ENCODE measurements around the gene NBAS.

The NBAS gene

DNA sequence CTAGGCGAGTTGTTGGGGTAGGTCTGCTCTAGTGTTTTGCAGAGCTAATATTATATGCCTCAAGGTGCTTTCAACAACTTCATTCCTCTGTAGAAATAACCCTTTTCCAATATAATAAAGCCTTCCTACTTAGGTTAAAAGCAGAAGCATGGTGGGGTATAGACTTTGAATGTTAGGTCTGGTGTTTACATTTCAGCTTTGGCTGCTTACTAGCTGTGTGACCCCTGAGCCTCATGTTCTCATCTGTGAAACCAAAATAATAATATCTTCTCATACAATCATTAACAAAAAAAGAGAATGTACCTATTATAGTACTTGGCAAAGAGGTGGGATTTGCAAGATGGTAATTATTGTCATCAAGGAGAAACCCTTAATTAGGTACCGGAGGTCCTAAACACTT, 386.6 kb downstream of the NBAS start:
- Histone ChIP-seq H3K79me2 (ENCODE audit: insufficient read depth, low read length) (no peaks in the 10 kb centered on the region), H3K9me3 (ENCODE audit: insufficient read depth, low read length) (no peaks in the 10 kb centered on the region), H3K4me3 (ENCODE audit: insufficient read depth, low read length, poor library complexity, severe bottlenecking) (no peak overlapping the region), H3K36me3 (ENCODE audit: low read length) (no peaks in the 10 kb centered on the region), H3K9me2 (replicated peaks; ENCODE audit: insufficient read depth, low read length) (no peaks in the 10 kb centered on the region), H3K27ac (ENCODE audit: low read depth, low read length) (no peak overlapping the region), H3F3A (ENCODE audit: insufficient read depth) (no peaks in the 10 kb centered on the region), H2AFZ (ENCODE audit: low read depth, low read length, severe bottlenecking) (no peak overlapping the region), H3K27me3 (ENCODE audit: low read length) (no peaks in the 10 kb centered on the region), H3K4me2 (ENCODE audit: low read depth, low read length, poor library complexity, severe bottlenecking) (no peak overlapping the region), H3K9ac (ENCODE audit: low read length) (no peak overlapping the region), H4K20me1 (ENCODE audit: low read depth, low read length) (no peaks in the 10 kb centered on the region)
- TF ChIP-seq, protein P1, sequence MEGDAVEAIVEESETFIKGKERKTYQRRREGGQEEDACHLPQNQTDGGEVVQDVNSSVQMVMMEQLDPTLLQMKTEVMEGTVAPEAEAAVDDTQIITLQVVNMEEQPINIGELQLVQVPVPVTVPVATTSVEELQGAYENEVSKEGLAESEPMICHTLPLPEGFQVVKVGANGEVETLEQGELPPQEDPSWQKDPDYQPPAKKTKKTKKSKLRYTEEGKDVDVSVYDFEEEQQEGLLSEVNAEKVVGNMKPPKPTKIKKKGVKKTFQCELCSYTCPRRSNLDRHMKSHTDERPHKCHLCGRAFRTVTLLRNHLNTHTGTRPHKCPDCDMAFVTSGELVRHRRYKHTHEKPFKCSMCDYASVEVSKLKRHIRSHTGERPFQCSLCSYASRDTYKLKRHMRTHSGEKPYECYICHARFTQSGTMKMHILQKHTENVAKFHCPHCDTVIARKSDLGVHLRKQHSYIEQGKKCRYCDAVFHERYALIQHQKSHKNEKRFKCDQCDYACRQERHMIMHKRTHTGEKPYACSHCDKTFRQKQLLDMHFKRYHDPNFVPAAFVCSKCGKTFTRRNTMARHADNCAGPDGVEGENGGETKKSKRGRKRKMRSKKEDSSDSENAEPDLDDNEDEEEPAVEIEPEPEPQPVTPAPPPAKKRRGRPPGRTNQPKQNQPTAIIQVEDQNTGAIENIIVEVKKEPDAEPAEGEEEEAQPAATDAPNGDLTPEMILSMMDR (IDR thresholded peaks at IDR 0.05; ENCODE audit: insufficient read depth, low read length, poor library complexity, severe bottlenecking): no peak
- TF ChIP-seq EZH2phosphoT487 (conservative IDR thresholded peaks at IDR 0.05; ENCODE audit: low read length): no peak

DNA sequence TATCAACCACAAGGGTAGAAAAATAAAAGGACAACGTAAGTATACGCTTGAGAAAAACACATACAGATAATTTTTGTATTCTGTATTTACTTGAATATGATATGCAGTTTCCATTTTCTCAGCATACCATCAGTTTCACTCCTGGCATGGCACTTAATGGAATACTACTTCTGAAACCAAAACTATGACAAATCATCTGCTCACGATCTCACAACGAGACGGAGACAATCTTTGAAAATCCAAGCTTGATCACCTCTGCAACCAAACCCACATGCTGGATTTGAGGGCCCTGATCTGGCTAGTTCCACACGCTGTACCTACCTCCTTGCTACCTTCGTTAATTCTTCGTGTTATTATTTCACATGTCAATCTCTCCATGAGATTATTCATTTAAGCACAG, 387.6 kb downstream of the NBAS start:
- Histone ChIP-seq H3K27ac (ENCODE audit: low read depth, low read length) (no peak overlapping the region), H3K36me3 (ENCODE audit: low read length) (no peaks in the 10 kb centered on the region), H3K27me3 (ENCODE audit: low read length) (no peaks in the 10 kb centered on the region), H3K9me2 (replicated peaks; ENCODE audit: insufficient read depth, low read length) (no peaks in the 10 kb centered on the region), H3F3A (ENCODE audit: insufficient read depth) (no peaks in the 10 kb centered on the region), H3K9me3 (ENCODE audit: insufficient read depth, low read length) (no peaks in the 10 kb centered on the region), H3K79me2 (ENCODE audit: insufficient read depth, low read length) (no peaks in the 10 kb centered on the region), H4K20me1 (ENCODE audit: low read depth, low read length) (no peaks in the 10 kb centered on the region), H3K4me2 (ENCODE audit: low read depth, low read length, poor library complexity, severe bottlenecking) (no peak overlapping the region), H3K9ac (ENCODE audit: low read length) (no peak overlapping the region), H3K4me3 (ENCODE audit: insufficient read depth, low read length, poor library complexity, severe bottlenecking) (no peak overlapping the region), H2AFZ (ENCODE audit: low read depth, low read length, severe bottlenecking) (no peak overlapping the region)
- TF ChIP-seq, protein P1 (IDR thresholded peaks at IDR 0.05; ENCODE audit: insufficient read depth, low read length, poor library complexity, severe bottlenecking): no peak
- no peak for TF ChIP-seq EZH2phosphoT487 (conservative IDR thresholded peaks at IDR 0.05; ENCODE audit: low read length)

DNA sequence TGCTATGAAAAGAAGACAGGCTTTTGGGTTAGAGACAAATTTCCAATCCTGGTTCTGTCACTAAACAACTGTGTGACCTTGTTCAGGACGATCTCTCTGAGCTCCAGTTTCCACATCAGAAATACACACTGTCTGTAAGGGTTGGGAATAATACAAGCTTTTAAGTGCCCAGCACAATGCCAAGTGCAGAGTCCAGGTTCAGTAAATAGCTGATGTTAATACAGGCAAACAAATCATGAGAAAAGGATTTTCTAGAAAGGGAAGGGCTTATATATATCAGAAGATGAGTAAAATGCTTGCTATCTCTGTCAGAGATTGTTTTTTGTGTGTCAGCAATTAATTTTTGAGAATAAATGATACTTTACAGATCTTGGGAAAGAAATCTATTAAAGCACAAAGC, 388.3 kb downstream of the NBAS start:
- no peaks in the 10 kb centered on the region for H3K9me2 ChIP-seq (replicated peaks; ENCODE audit: insufficient read depth, low read length)
- no peaks in the 10 kb centered on the region for H4K20me1 ChIP-seq (ENCODE audit: low read depth, low read length)
- no peaks in the 10 kb centered on the region for H3K79me2 ChIP-seq (ENCODE audit: insufficient read depth, low read length)
- H3K36me3 ChIP-seq (ENCODE audit: low read length): no peaks in the 10 kb centered on the region
- no peaks in the 10 kb centered on the region for H3K27me3 ChIP-seq (ENCODE audit: low read length)
- H2AFZ ChIP-seq (ENCODE audit: low read depth, low read length, severe bottlenecking): no peak overlapping the region
- H3K4me2 ChIP-seq (ENCODE audit: low read depth, low read length, poor library complexity, severe bottlenecking): no peak overlapping the region
- no peak for TF ChIP-seq EZH2phosphoT487 (conservative IDR thresholded peaks at IDR 0.05; ENCODE audit: low read length)
- TF ChIP-seq, protein P1 (IDR thresholded peaks at IDR 0.05; ENCODE audit: insufficient read depth, low read length, poor library complexity, severe bottlenecking): no peak
- no peak overlapping the region for H3K4me3 ChIP-seq (ENCODE audit: insufficient read depth, low read length, poor library complexity, severe bottlenecking)
- no peak overlapping the region for H3K9ac ChIP-seq (ENCODE audit: low read length)
- no peaks in the 10 kb centered on the region for H3K9me3 ChIP-seq (ENCODE audit: insufficient read depth, low read length)
- no peaks in the 10 kb centered on the region for H3F3A ChIP-seq (ENCODE audit: insufficient read depth)
- no peak overlapping the region for H3K27ac ChIP-seq (ENCODE audit: low read depth, low read length)

Measured in SU-DHL-6 (cell line).